ENCODE measurements around the gene PTDSS2.

The PTDSS2 gene

DNA sequence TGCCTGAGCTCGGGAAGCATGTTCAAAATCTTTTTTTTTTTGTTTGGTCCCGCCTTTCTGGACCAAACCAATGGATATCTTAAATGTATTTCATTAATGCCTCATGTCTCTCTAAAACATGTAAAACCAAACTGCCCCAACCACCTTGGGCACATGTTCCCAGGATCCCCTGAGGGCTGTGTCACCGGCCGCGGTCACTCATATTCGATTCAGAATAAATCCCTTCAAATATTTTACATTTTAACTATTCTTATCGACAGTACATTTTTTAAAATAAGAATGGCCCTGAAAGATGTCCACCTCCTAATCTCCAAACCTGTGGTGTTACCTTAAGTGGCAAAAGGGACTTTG is 54.9 kb downstream of the PTDSS2 start:
- no peak for TF ChIP-seq EZH2phosphoT487 (IDR thresholded peaks at IDR 0.05; ENCODE audit: borderline replicate concordance)
- TF ChIP-seq, protein P1, sequence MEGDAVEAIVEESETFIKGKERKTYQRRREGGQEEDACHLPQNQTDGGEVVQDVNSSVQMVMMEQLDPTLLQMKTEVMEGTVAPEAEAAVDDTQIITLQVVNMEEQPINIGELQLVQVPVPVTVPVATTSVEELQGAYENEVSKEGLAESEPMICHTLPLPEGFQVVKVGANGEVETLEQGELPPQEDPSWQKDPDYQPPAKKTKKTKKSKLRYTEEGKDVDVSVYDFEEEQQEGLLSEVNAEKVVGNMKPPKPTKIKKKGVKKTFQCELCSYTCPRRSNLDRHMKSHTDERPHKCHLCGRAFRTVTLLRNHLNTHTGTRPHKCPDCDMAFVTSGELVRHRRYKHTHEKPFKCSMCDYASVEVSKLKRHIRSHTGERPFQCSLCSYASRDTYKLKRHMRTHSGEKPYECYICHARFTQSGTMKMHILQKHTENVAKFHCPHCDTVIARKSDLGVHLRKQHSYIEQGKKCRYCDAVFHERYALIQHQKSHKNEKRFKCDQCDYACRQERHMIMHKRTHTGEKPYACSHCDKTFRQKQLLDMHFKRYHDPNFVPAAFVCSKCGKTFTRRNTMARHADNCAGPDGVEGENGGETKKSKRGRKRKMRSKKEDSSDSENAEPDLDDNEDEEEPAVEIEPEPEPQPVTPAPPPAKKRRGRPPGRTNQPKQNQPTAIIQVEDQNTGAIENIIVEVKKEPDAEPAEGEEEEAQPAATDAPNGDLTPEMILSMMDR (conservative IDR thresholded peaks at IDR 0.05; ENCODE audit: low read length) = no peak
- Histone ChIP-seq H3K4me1 (ENCODE audit: insufficient read depth, low read length, poor library complexity, severe bottlenecking) (peaks cover 9% of the 10 kb centered on the region), H4K20me1 (ENCODE audit: insufficient read depth, low read length, poor library complexity, severe bottlenecking) (peaks cover 13% of the 10 kb centered on the region), H2AFZ (ENCODE audit: low read length) (no peak overlapping the region), H3K4me2 (ENCODE audit: low read depth, low read length, poor library complexity, severe bottlenecking) (peak overlapping the region; percentile 95), H3K36me3 (ENCODE audit: insufficient read depth, low read length) (peaks cover 8% of the 10 kb centered on the region; the same call in 1 of the 2 replicates), H3K9ac (ENCODE audit: low read depth, low read length, poor library complexity, severe bottlenecking) (peak overlapping the region; percentile 97), H3K4me3 (ENCODE audit: low read length, poor library complexity, severe bottlenecking) (peak overlapping the region; percentile 100), H3K9me3 (ENCODE audit: insufficient read depth, low read depth, low read length) (no peaks in the 10 kb centered on the region), H3K79me2 (ENCODE audit: insufficient read depth, low read length) (peaks cover 40% of the 10 kb centered on the region), H3F3A (ENCODE audit: low read depth) (peaks cover 5% of the 10 kb centered on the region; the same call in 1 of the 2 replicates), H3K27me3 (ENCODE audit: insufficient read depth, low read length, poor library complexity, severe bottlenecking) (no peaks in the 10 kb centered on the region), H3K9me2 (replicated peaks; ENCODE audit: low read depth, low read length) (no peaks in the 10 kb centered on the region)

DNA sequence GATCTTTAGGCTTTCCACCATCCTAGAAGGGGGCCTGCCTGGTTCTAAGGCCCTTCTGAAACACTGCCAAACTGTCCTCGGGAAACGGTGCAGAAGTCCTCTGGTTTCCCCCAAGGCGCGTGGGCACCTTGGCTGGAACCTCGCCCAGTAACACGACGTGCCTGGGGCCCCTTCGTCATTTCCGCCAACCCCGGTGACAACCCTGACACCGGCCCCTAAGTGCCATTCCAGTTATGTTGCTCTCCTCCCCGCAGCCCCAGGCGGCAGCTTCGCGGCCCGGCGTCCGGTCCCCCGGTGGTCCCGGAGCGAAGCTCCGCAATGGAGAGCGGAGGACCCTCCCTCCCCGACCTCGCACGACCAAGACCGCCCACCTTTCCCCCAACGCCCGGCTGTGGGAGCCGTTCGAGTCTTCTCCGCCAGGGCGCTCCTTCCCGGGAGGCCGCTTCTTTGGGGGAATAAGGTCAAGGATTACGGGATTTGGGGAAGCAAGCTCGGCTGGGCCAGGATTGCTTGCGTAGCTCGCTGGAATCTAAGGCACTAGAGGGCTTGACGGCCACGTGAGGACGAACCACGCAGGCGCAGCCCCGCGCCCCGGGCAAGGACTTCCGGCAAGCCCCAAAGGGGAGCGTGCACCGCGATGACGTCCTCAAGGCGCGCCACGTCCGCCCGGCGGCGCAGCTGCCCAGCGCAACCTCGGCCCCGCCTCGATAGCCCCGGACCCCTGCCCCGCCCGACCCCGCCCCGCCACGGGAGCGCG is 56.3 kb downstream of the PTDSS2 start:
- peak overlapping the region; percentile 100 for H3K4me3 ChIP-seq (ENCODE audit: low read length, poor library complexity, severe bottlenecking)
- H3K4me2 ChIP-seq (ENCODE audit: low read depth, low read length, poor library complexity, severe bottlenecking) = peak overlapping the region; percentile 95
- no peaks in the 10 kb centered on the region for H3K27me3 ChIP-seq (ENCODE audit: insufficient read depth, low read length, poor library complexity, severe bottlenecking)
- peak overlapping the region; percentile 100 for H2AFZ ChIP-seq (ENCODE audit: low read length)
- no peaks in the 10 kb centered on the region for H3K9me3 ChIP-seq (ENCODE audit: insufficient read depth, low read depth, low read length)
- TF ChIP-seq, protein P1 (conservative IDR thresholded peaks at IDR 0.05; ENCODE audit: low read length) = no peak
- TF ChIP-seq EZH2phosphoT487 (IDR thresholded peaks at IDR 0.05; ENCODE audit: borderline replicate concordance) = no peak
- peaks cover 40% of the 10 kb centered on the region for H3K79me2 ChIP-seq (ENCODE audit: insufficient read depth, low read length)
- no peaks in the 10 kb centered on the region for H3K9me2 ChIP-seq (replicated peaks; ENCODE audit: low read depth, low read length)
- H3F3A ChIP-seq (ENCODE audit: low read depth) = peaks cover 5% of the 10 kb centered on the region; the same call in 1 of the 2 replicates
- H4K20me1 ChIP-seq (ENCODE audit: insufficient read depth, low read length, poor library complexity, severe bottlenecking) = peaks cover 13% of the 10 kb centered on the region
- peaks cover 9% of the 10 kb centered on the region for H3K4me1 ChIP-seq (ENCODE audit: insufficient read depth, low read length, poor library complexity, severe bottlenecking)
- H3K9ac ChIP-seq (ENCODE audit: low read depth, low read length, poor library complexity, severe bottlenecking) = peak overlapping the region; percentile 97
- H3K36me3 ChIP-seq (ENCODE audit: insufficient read depth, low read length) = no peaks in the 10 kb centered on the region

GRCh38 chr11:506995-507726 is 57.1 kb downstream of the PTDSS2 start, which contains the start of gene RNH1:
Gene RNH1 (minus strand): TSS chr11:507242. CDS start chr11:502162, 5,080 bp downstream.
- H3K27me3 ChIP-seq (ENCODE audit: insufficient read depth, low read length, poor library complexity, severe bottlenecking) = no peaks in the 10 kb centered on the region
- peaks cover 5% of the 10 kb centered on the region; the same call in 1 of the 2 replicates for H3F3A ChIP-seq (ENCODE audit: low read depth)
- peaks cover 9% of the 10 kb centered on the region for H3K4me1 ChIP-seq (ENCODE audit: insufficient read depth, low read length, poor library complexity, severe bottlenecking)
- peak within 1 kb of the TSS; percentile 100 for H3K4me3 ChIP-seq (ENCODE audit: low read length, poor library complexity, severe bottlenecking)
- peak within 1 kb of the TSS; percentile 97 for H3K9ac ChIP-seq (ENCODE audit: low read depth, low read length, poor library complexity, severe bottlenecking)
- H3K9me3 ChIP-seq (ENCODE audit: insufficient read depth, low read depth, low read length) = no peaks in the 10 kb centered on the region
- peak within 1 kb of the TSS; percentile 100 for H2AFZ ChIP-seq (ENCODE audit: low read length)
- H3K9me2 ChIP-seq (replicated peaks; ENCODE audit: low read depth, low read length) = no peaks in the 10 kb centered on the region
- TF ChIP-seq EZH2phosphoT487 (IDR thresholded peaks at IDR 0.05; ENCODE audit: borderline replicate concordance) = no peak
- TF ChIP-seq, protein P1 (conservative IDR thresholded peaks at IDR 0.05; ENCODE audit: low read length) = no peak
- H3K4me2 ChIP-seq (ENCODE audit: low read depth, low read length, poor library complexity, severe bottlenecking) = peak within 1 kb of the TSS; percentile 95
- peaks cover 40% of the 10 kb centered on the region for H3K79me2 ChIP-seq (ENCODE audit: insufficient read depth, low read length)
- H4K20me1 ChIP-seq (ENCODE audit: insufficient read depth, low read length, poor library complexity, severe bottlenecking) = peaks cover 13% of the 10 kb centered on the region
- H3K36me3 ChIP-seq (ENCODE audit: insufficient read depth, low read length) = no peaks in the 10 kb centered on the region
